Muscle of back (tissue), 11 donors: Measurements from ENCODE around the gene ARFIP1. TPM values are rescaled to one million over a fixed set of nuclear protein-coding genes. Genes with fewer than 3 reads are reported as not detected.
"Not testable (repeated sequence)": the region's sequence is repeated elsewhere in the genome, so short reads cannot be mapped to it uniquely, and the experiment has no call there.

ENCODE experiments used
- DNase-seq, 3 donors: peaks; one replicate each; pipeline versions ENCODE4 v3.0.0 to v3.0.0-alpha.2; 2013
- polyA plus RNA-seq, 10 donors: library from polyadenylated mRNA; unstranded; fragments of 120-200 nt; gene quantifications; one replicate each; pipeline ENCODE4 v1.2.1, GENCODE V29; 2013; ENCODE audit not compliant: insufficient read length in 10 of 10

ARFIP1 gene
- polyA plus RNA-seq, 10 donors, result 17.3 to 27.0 (median 20.9) TPM

GRCh38 chr4:152839729-152840128 lies 60.0 kb downstream of the ARFIP1 start:
- not testable (repeated sequence) for DNase-seq

GRCh38 chr4:152843481-152844090 lies 63.8 kb downstream of the ARFIP1 start:
- DNase-seq, result no peak

GRCh38 chr4:152847376-152847775 lies 67.6 kb downstream of the ARFIP1 start:
- no peak for DNase-seq

DNA sequence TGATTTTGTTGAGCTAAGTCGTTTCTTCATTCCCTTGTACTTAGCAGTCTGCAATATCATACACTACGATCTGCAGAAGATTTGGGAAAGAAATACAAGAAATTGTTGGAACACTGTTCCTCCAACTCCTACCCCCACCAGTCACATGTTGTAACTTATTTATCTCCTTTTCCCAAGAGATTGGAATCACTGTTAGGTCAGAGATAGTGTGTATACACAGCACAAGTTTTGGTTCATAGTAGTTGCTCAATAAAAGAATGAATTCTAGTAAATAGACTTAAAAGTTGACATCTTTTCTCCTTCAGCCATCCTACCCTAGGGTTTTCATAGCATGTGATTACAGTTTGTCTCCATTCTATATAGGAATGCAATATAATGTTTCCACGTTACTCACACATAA lies 68.8 kb downstream of the ARFIP1 start:
- DNase-seq, result no peak

DNA sequence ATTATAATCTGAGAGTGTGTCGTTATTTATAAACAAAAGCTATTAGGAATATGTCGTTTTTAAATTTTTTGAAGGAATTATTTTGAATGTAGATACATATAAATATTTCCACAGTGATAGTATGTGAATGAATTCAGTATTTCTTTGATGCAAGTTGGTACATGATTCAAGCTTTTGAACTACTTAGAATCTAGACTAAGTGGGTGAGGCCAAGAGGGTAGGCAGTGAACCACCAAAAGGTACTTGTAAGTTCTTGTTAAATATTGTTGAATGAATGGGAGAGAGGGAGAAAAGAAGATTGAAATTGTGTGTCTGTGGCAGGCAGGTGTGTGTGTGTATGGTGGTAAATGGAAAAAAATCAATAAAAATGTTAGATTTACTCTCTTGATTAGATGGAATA lies 69.6 kb downstream of the ARFIP1 start:
- no peak for DNase-seq

GRCh38 chr4:152850377-152850776 lies 70.6 kb downstream of the ARFIP1 start:
- peak in 2 of 3 donors; percentile 2 to 14 for DNase-seq

- DNase-seq, result no peak
Measured at GRCh38 chr4:152851226-152851625, 71.5 kb downstream of the ARFIP1 start.

- no peak for DNase-seq
Measured at GRCh38 chr4:152853293-152853692, 73.5 kb downstream of the ARFIP1 start.

DNA sequence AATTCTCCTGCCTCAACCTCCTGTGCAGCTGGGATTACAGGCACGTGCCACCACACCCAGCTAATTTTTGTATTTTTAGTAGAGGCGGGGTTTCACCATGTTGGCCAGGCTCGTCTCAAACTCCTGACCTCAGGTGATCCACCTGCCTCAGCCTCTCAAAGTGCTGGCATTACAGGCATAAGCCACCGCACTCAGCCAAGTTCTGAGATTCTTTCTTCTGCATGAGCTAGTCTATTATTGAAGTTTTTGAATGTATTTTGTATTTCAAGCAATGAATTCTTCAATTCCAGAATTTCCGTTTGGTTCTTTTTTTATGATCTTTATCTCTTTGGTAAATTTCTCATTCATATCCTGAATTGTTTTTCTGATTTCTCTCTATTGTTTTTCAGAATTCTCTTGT lies 74.3 kb downstream of the ARFIP1 start:
- not testable (repeated sequence) for DNase-seq

- no peak for DNase-seq
Measured at GRCh38 chr4:152856960-152857359, 77.2 kb downstream of the ARFIP1 start.

- DNase-seq, result no peak
Measured at GRCh38 chr4:152858934-152859333, 79.2 kb downstream of the ARFIP1 start.

GRCh38 chr4:152860046-152860445 lies 80.3 kb downstream of the ARFIP1 start:
- DNase-seq, result no peak

DNA sequence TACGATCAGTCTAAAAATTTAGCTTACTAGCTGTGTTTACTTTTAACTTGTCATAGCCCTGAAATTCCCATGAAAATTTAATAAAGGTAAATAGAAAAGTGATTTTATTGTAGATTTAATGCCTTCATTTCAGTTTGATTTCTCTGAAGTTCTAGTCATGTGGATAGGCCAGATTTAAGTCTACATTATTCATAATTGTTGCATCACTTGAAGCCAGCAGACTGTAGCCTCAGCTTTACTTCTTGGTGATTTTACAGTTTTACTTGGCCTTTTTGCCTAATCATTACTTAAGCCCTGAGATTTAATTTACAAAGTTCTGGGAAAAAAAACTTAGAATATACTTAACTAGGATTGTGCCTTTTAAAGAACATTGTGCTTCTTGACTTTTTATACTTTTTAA lies 82.9 kb downstream of the ARFIP1 start:
- no peak for DNase-seq

DNA sequence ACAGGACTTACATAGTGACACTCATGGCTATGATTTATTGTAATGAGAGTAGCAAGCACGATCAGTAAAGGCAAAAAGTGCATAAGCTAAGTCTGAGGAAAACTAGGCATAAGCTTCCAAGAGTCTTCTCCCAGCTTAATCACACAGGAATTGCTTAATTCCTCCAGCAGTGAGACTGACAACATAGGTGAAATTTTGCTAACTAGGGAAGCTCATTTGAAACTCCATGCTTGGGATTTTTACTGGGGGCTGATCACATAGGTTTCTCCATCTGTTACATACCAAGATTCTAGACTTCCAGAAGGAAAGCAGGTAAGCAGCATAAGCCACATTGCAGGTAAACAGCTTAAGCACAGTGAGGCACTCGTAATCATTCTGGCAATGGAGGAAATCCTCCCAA lies 84.6 kb downstream of the ARFIP1 start:
- no peak for DNase-seq

GRCh38 chr4:152866432-152866993 lies 86.8 kb downstream of the ARFIP1 start:
- DNase-seq, result not testable (repeated sequence)

DNA sequence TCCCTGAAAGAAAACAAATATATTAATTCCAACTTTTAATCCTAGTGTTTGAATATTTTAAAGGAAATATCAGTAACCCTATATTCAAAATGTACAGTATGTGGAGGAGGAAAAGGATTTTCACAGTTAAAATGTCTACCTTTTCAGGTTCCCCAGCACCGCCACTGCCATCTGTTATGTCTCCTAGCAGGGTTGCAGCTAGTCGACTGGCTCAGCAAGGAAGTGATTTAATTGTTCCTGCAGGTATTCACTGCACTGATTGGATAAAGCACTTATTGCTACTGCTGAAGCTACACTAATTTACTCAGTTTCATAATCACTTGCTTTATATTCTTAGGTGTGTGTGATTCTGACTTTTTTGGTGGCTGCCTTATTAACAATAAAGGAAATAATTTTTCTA lies 90.9 kb downstream of the ARFIP1 start:
- no peak for DNase-seq

- no peak for DNase-seq
Measured at GRCh38 chr4:152875261-152875660, 95.5 kb downstream of the ARFIP1 start.

DNA sequence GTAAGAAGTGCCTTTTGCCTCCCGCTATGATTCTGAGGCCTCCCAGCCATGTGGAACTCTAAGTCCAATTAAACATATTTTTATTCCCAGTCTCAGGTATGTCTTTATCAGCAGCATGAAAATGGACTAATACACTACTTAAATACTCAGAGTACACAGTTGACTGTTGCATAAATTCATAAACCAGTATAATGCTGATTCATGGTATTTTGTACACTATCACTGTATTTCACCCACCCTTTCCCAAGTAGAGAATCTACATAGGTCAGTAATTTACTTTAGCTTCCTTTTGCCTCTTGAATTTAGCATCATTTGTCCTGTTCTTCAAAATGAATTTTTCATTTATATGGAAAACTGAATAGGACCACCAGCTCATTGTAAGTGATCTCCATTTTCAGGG lies 98.1 kb downstream of the ARFIP1 start:
- no peak for DNase-seq

GRCh38 chr4:152880263-152880662 lies 100.5 kb downstream of the ARFIP1 start:
- no peak for DNase-seq

DNA sequence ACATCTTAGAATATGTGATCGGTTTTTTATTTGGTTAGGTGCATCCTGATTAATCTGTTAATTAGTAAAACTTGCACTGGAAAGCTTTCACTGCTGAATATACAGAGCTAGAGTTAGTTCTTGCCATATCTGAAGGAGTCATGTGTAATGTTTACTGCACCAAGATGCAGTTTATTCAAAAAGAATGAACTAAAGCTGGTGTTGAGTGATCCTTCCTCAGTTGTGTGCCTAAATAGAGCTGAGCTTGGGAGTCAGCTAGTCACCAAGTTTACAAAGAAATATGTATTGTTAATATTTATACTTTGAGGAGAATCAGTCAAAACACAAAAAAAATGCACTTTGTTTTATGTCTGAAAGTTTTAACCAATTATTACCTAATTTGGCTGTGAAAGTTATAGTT lies 102.2 kb downstream of the ARFIP1 start:
- DNase-seq, result no peak

- no peak for DNase-seq
Measured at GRCh38 chr4:152885185-152885584, 105.4 kb downstream of the ARFIP1 start.

- DNase-seq, result no peak
Measured at GRCh38 chr4:152886201-152886600, 106.4 kb downstream of the ARFIP1 start.

DNA sequence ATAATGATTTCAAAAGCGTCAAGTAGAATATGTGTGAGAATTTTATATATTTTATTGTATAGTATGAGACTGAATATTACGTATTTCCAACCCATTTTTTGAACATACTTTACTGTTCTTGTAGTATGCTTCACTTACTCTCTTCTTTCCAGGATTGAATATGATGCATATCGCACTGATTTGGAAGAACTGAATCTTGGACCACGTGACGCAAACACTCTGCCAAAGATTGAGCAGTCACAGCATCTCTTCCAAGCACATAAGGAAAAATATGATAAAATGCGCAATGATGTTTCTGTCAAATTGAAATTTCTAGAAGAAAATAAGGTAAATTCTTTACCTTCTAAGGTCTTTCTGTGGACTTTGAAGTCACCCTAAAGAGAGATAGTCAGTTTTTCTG lies 108.2 kb downstream of the ARFIP1 start:
- DNase-seq, result no peak

DNA sequence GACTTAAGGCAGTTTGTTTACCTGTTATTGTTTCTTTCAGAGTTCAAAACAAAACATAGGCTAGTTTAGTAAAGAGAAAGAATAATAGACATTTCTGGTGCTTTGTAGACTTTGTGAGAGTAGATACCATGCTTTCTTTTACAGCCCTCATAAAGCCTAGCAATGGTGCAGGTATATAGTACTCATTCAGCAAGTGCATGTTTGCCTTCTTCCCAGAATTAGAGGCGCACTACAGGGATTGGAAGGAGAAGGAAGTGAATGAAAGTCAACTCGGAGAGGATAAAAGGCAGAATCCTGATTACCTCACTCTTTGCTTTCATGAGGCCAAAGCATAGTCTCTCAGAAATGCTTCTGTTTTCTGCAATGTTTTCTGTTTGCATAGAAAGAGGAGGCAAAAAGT lies 113.2 kb downstream of the ARFIP1 start:
- DNase-seq, result no peak
